GM19099 (cell line): ENCODE results near the gene RASL11A.
A peak's percentile ranks its signal among the peaks of the same experiment; 100 is the strongest.

Experiments used
- POLR2A ChIP-seq: IDR thresholded peaks from 3 replicates; pipeline ENCODE4 v1.6.1; 2011; ENCODE audit warnings: low read depth; ENCODE audit not compliant: insufficient read length; ENCODE audit errors: extremely low read depth

Gene RASL11A, protein sequence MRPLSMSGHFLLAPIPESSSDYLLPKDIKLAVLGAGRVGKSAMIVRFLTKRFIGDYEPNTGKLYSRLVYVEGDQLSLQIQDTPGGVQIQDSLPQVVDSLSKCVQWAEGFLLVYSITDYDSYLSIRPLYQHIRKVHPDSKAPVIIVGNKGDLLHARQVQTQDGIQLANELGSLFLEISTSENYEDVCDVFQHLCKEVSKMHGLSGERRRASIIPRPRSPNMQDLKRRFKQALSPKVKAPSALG

DNA sequence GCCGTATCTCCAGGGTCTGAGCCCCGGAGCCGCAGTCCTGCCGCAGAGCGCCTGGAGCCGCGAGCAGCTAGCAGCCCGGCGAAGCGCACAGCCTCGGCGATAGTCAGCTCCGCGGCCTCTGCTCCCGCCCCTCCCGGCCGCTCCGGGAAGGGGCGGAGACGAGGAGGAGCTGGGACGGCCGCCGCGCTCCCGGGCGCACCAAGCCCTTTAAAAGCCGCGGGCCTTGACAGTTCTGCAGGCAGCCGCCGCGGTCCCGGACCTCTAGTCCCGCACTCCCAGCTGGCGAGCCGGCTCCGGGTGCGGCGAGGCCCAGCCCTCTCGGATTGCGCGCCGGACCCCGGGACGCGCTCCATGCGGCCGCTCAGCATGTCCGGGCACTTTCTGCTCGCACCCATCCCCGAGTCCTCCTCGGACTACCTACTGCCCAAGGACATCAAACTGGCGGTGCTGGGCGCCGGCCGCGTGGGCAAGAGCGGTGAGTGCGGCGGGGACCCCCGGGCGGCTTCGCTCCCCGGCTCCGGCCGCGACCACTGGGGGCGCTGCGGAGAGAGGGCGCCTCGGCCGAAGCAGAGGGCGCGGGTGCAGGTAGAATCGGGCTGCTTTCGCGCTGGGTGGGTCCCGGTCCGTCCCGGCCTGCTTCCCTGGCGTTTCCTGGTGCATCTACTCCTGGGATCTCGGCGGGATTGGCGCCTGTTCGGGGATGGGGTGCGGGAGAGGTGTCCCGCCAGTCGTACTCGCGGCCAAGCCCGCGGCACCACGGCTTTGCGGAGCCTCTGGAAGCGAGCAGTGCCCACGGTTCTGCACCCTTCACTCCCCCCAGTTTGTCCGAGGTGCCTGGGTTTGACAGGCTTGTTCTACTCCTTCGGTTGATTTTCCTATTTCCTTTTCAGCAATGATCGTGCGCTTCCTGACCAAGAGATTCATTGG, at the start of gene RASL11A:
TSS of gene RASL11A (plus strand) at position 237 of the 927 bp plus-strand sequence. CDS start at position 352, 115 bp downstream.
- peak; percentile 53 for TF ChIP-seq POLR2A

DNA sequence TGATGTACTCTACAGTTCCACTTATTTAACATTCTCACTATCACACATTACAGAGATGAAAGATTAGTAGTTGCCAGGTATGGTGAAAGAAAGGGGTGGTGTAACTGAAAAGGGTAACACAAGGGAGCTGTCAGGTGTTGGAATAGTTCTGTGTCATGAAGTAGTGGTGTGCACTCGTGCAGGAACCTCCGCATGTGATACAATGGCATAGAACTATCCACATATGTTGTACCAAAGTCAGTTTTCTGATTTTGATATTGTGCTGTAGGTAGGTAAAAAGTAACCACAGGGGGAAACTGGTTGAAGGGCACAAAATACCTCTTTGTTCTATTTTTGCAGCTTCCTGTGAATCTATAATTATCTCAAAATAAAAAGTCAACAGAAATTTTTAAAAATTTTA, 43.6 kb upstream of the RASL11A start:
- no peak for TF ChIP-seq POLR2A

DNA sequence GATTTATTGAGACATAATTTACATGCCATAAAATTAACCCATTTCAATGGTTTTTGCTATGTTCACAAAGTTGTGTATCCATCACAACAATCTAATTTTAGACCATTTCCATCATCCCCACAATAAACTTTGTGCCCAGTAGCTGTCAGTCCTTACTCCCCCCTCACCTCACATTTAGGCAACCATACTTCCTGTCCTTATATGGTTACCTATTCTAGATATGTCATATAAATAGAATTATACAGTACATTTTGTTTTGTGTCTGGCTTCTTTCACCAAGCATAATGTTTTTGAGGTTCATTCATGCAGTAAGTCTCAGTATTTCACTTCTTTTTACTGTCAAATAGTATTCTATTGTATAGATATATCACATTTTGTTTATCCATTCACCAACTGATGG, 42.5 kb upstream of the RASL11A start:
- no peak for TF ChIP-seq POLR2A

DNA sequence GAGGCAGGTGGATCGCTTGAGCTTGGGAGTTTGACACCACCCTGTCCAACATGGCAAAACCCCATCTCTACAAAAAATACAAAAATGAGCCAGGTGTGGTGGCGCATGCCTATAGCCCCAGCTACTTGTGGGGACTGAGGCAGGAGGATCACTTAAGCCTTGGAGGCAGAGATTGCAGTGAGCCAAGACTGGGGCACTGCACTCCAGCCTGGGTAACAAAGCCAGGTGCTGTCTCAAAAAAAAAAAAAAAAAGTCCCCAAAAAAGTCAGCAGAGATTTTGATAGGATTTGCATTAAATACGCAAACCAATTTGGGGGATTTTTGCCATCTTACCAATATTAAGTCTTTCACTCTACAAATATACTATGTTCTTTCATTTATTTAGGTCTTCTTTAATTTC, 41.0 kb upstream of the RASL11A start:
- TF ChIP-seq POLR2A = no peak

DNA sequence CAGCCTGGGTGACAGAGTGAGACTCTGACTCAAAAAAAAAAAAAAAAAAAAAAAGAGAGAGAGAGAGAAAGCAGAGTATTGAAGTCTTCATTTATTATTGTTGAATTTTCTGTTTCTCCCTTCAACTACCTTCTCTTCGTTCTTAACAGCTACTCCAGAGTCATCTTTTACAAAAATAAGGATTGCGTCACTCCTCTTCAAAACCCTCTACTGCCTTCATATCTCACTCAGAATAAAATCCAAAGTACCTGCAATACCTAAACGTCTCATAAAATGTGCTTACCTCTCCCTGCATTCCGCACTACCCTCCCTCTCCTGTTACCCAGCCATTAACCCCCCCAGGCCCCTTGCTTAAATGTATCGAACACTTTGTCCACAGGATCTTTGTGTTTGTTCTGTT, 36.7 kb upstream of the RASL11A start:
- TF ChIP-seq POLR2A = no peak

DNA sequence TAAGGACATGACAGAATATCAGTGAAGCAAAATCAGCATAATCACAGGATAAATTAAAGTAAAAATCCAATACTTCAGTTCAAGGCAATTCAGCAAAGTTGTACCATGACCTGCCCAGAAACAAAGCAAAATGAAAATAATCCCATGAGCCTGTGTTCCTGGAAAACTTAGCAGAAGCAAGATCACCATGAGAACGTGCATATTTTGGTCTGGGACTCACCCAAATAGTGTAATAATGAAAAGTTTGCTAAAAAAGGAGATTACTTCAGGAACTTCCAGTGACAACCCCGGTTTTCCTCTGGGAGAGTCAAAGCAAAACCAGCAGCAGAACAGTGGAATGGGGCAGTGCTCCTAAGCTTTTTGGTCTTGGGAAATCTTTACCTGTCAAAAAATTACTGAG, 34.2 kb upstream of the RASL11A start:
- no peak for TF ChIP-seq POLR2A

DNA sequence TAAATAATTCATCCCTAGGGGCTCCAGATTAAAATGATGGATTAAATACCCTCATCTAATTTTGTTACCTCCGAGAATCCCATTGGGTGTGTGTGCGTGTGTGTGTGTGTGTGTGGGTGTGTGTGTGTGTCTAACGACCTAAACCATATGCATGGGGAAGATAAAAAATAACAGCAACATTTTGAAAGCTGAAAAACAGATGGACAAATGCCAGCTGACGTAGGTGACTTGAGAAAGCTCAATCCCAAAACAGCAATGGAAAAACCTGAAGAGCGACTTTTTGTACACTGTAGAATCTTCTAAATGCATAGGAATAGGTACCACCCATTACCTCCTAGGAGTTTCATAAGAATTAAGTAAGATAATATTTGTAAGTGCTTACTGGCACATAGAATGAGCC, 27.9 kb upstream of the RASL11A start:
- TF ChIP-seq POLR2A = no peak

DNA sequence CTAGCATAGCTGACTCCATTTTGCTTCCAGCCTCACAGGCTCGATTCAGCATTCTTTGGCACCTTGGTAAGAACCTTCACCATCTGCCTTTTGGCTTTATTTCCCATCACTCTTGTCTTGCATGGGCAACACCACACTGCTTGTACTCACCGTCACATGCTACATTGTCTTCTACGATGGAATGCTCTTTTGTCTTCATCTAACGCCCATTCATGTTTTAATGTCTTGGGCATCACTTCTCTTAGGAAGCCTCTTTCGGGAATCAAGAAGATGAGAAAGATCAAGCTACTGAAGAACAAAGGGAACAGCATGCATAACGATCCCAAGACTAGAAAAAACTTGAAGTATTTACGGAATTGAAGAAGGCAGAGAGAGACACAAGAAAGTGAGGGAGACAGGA, 25.0 kb upstream of the RASL11A start:
- no peak for TF ChIP-seq POLR2A

DNA sequence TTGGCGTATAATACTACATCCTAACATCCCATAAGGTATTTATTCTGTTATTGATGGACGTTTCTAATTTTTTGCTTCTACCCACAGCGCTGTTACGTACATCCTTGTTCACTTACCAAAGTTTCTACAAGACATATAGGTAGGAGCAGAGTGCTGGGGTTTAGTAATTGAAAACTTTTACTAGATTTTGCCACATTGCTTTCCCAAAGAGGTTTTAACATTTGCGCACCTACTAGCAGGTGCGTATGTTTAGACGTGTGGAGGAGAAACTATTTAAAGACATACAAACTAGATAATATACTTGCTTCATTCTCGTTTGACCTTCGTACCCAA, 19.8 kb upstream of the RASL11A start:
- no peak for TF ChIP-seq POLR2A

DNA sequence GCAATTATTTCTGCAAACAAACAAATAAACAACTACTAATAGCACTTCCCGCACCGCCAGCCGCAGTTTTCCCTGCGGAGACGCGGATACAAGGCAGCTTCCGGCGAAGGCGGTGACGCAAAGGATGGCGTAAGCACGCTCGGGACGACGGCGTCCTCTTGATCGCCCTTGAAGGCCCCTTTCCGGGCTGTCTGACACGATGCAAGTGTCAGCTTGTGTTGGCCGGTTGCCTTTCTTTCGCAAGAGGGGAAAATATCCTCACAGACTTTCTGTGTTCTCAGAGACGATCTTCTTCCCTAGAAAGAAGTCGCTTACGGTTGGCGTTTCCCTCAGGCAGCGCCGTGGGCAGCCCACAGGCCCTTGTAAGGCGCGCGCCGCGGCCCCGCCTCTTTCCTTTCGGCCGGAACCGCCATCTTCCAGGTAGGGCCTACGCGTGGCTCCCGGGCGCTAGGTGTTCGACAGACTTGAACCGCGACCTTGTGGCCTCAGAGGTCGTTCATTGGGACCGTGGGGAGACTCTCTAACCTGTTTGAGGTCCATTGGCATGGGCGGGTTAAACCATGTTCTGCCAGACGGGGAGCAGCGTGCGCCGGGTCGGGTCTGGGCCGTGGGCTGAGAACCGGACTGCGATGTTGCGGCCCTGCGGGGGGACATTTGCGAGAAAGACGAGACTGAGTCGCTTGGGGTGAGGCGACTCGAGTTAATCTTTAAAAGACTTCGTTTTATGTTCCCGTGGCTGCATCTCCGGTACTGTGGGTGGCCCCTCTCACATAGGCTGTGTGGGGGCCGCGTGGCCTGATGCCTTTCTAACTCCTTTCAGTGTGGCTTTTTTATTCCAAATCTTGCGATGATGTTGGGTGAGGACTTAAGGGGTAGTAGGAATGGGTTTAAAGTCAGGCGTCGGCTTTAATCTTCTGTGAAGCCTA, 19.2 kb upstream of the RASL11A start, which contains the start of gene RPL21:
TSS of gene RPL21 (plus strand) at position 393 of the 926 bp plus-strand sequence. CDS start 2,219 bp downstream, outside the sequence.
- peak; percentile 94 for TF ChIP-seq POLR2A

DNA sequence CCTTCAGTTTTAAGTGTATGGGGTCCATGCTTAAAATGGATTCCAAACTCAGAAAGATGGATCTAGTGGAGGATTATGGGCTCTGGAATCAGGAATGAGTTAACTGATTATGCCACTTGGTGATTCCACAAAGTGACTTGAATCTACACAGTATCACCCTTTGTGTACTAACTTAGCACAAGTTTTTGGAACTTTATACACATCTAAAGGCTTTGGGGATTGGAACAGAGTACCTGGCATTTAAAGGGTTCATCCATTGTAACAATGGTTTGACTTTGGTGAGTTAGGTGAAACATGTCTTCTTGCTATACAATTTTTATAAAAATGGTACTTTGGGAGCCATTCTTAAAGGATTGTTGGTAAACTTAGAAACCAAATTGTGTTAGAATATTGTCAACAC, 18.2 kb upstream of the RASL11A start:
- peak; percentile 27 for TF ChIP-seq POLR2A

DNA sequence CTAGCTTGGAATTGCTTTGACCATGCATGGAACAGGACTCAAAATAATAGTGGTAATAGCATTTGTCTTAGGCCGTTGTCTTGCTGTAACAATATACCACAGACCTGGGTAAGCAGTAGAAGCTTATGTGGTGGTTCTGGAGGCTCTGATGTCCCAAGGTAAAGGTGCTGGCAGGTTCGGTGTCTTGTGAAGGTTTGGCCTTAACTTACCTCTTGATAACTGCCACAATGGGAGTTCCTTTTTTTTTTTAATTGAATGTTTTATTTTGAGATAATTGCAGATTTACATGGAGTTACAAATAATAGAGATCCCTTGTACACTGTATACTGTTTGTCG, 13.4 kb upstream of the RASL11A start:
- no peak for TF ChIP-seq POLR2A

DNA sequence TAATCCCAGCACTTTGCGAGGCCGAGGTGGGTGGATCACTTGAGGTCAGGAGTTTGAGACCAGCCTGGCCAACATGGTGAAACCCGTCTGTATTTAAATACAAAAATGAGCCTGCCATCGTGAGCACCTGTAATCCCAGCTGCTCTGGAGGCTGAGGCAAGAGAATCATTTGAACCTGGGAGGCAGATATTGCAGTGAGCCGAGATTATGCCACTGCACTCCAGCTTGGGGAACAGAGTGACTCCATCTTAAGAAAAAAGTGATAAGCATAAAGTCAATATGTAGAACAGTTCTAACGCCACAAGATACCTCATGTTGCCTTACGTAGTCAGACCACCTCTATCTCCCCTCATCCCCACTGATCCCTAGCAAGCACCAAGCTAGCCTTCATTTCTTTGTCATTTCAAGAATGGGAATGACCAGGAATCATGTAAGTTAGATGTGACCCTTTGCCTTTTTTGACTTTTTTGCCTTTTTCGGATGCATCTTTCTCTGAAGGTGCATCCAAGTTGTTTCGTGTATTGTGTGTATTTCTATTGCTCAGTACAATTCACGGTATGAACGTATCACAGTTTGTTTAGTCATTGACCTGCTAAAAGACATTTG, 12.9 kb upstream of the RASL11A start:
- TF ChIP-seq POLR2A = peak; percentile 30

DNA sequence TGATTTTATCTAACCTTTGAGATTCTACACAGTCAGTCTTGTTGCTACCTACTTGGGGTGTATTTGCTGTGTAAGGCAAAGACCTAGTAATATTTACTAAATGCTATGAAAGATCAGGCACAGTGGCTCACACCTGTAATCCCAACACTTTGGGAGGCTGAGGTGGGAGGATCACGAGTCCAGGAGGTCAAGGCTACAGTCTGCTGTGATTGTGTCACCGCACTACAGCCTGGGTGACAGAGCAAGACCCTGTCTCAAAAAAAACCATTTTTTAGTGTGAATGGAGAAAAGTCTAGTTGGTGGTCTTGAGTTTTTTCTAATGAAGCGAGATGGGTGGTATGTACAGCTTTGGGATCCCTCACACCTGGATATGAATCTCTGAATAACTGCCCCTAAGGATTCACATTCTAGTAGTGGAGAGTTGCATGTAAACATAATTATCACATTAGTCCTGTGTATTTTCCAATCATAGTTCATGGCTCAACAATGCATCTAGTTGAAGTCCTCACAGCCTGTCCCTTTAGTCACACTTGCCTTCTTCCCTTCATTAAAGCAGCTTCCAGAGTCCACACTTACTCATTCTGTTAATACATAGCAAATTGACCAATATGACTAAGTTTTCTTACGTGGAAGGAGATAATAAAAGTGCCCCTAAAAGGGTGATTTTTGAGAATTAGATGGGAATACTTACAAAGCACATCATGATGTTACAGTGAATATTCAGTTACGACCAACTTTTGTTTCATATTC, 11.8 kb upstream of the RASL11A start:
- peak; percentile 29 for TF ChIP-seq POLR2A
